Smooth muscle cell (in vitro differentiated cells): ENCODE measurements around the gene CCDC30. TPM values are rescaled to one million over a fixed set of nuclear protein-coding genes. Genes with fewer than 3 reads are reported as not detected.
A peak's percentile ranks its signal among the peaks of the same experiment; 100 is the strongest.

Experiments
- DNase-seq: peaks from one replicate; lab custom pipeline; 2025; ENCODE audit not compliant: unreplicated experiment; lab: John Stamatoyannopoulos, UW
- H2AFZ ChIP-seq: fragments of 200-600 bp; sonication (generic); 2 replicates; pipeline ENCODE4 v1.6.0; 2016; ENCODE audit warnings: antibody characterized with exemption, low read depth, mild to moderate bottlenecking
- H3F3A ChIP-seq: fragments of 200-600 bp; sonication (generic); 2 replicates; pipeline ENCODE4 v1.6.0; 2017; ENCODE audit warnings: antibody characterized with exemption, low read depth
- H3K27ac ChIP-seq: fragments of 200-600 bp; sonication (generic); 2 replicates; pipeline ENCODE4 v1.5.1; 2016; ENCODE audit warnings: low read depth, mild to moderate bottlenecking
- H3K27me3 ChIP-seq: fragments of 200-600 bp; sonication (generic); 2 replicates; pipeline ENCODE4 v1.6.1; 2016; ENCODE audit warnings: low read depth, mild to moderate bottlenecking
- H3K36me3 ChIP-seq: fragments of 200-600 bp; sonication (generic); 2 replicates; pipeline ENCODE4 v1.5.1; 2016; ENCODE audit warnings: low read depth
- H3K4me1 ChIP-seq: fragments of 200-600 bp; sonication (generic); 2 replicates; pipeline ENCODE4 v1.5.1; 2016; ENCODE audit warnings: low read depth
- H3K4me2 ChIP-seq: fragments of 200-600 bp; sonication (generic); 2 replicates; pipeline ENCODE4 v1.6.0; 2016; ENCODE audit warnings: mild to moderate bottlenecking
- H3K4me3 ChIP-seq: fragments of 200-600 bp; sonication (generic); 2 replicates; pipeline ENCODE4 v1.5.1; 2016; ENCODE audit warnings: mild to moderate bottlenecking
- H3K79me2 ChIP-seq: fragments of 200-600 bp; sonication (generic); 2 replicates; pipeline ENCODE4 v1.6.0; 2016; ENCODE audit warnings: low read depth, mild to moderate bottlenecking
- H3K9ac ChIP-seq: fragments of 200-600 bp; sonication (generic); 2 replicates; pipeline ENCODE4 v1.6.0; 2016; ENCODE audit warnings: low read depth
- H3K9me3 ChIP-seq: fragments of 200-600 bp; sonication (generic); replicated peaks from 2 replicates; pipeline ENCODE4 v1.5.1; 2016; ENCODE audit warnings: low read depth
- H4K20me1 ChIP-seq: fragments of 200-600 bp; sonication (generic); 2 replicates; pipeline ENCODE4 v1.6.0; 2016; ENCODE audit warnings: low read depth
- WGBS: methylation state at CpG from one replicate; pipeline ENCODE4 v1.1.7; 2016; ENCODE audit warnings: low lambda C conversion rate; 5-methylcytosine and 5-hydroxymethylcytosine counted together
- polyA plus RNA-seq: library from polyadenylated mRNA; unstranded; fragments of >200 nt; fragmentation: Nextera tagmentation; extraction: Ambion mirVana; gene quantifications from 2 replicates; pipeline ENCODE4 v1.2.1, GENCODE V29; 2016
- total RNA-seq: library from RNA; depleted of rRNA; stranded (reverse); fragments of >200 nt; gene quantifications from 2 replicates; pipeline ENCODE4 v1.2.3, GENCODE V29; 2014
- TF ChIP-seq, protein P1 (sequence below): fragments of 200-600 bp; sonication (generic); IDR thresholded peaks from 2 replicates; pipeline ENCODE4 v1.5.1; 2017; ENCODE audit warnings: borderline replicate concordance, mild to moderate bottlenecking, antibody characterized with exemption; ENCODE audit not compliant: insufficient read depth, poor library complexity, severe bottlenecking

The CCDC30 gene
- total and polyA plus RNA-seq, 2 experiments from 2014 or later, result 1.2 to 1.6 TPM

DNA sequence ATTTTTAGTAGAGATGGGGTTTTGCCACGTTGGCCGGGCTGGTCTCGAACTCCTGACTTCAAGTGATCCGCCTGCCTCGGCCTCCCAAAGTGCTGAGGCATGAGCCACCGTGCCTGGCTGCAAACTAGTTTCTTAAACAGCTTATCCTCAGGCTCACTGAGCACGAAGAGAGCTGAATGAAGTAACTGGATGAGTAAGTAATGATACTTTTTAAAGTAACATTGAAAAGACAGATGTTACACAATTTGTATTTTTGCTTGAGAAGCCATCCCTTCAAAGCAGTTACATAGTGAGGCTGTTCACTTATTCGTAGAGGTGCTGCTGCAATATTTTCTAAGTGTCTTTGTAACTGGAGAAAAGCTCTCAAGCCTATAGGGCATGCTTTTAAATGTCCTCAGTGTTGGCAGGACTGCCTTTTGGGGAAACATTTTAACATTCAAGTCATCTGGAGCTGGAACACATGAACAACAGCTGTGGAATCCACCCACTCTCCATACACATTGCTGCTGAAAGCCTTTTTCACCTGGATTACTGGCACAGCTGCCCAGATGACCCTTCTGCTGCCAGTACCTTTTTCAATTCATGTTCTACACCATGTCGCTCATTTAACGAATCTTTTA, 216.4 kb downstream of the CCDC30 start:
- peaks cover 16% of the 10 kb centered on the region for H4K20me1 ChIP-seq
- no peak overlapping the region for H3K9ac ChIP-seq
- no peak overlapping the region for H2AFZ ChIP-seq
- no peaks in the 10 kb centered on the region for H3K27me3 ChIP-seq
- H3F3A ChIP-seq, result peaks cover 7% of the 10 kb centered on the region
- no peak overlapping the region for H3K4me3 ChIP-seq
- no peaks in the 10 kb centered on the region for H3K36me3 ChIP-seq
- H3K4me2 ChIP-seq, result no peak overlapping the region
- TF ChIP-seq, protein P1, sequence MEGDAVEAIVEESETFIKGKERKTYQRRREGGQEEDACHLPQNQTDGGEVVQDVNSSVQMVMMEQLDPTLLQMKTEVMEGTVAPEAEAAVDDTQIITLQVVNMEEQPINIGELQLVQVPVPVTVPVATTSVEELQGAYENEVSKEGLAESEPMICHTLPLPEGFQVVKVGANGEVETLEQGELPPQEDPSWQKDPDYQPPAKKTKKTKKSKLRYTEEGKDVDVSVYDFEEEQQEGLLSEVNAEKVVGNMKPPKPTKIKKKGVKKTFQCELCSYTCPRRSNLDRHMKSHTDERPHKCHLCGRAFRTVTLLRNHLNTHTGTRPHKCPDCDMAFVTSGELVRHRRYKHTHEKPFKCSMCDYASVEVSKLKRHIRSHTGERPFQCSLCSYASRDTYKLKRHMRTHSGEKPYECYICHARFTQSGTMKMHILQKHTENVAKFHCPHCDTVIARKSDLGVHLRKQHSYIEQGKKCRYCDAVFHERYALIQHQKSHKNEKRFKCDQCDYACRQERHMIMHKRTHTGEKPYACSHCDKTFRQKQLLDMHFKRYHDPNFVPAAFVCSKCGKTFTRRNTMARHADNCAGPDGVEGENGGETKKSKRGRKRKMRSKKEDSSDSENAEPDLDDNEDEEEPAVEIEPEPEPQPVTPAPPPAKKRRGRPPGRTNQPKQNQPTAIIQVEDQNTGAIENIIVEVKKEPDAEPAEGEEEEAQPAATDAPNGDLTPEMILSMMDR, result no peak
- H3K9me3 ChIP-seq, result no peaks in the 10 kb centered on the region
- H3K4me1 ChIP-seq, result peaks cover 18% of the 10 kb centered on the region
- no peak for DNase-seq
- H3K27ac ChIP-seq, result peak overlapping the region; percentile 17
- WGBS, result 85% methylated on average over 10 of the region's 10 CpGs
- H3K79me2 ChIP-seq, result peaks cover 16% of the 10 kb centered on the region

DNA sequence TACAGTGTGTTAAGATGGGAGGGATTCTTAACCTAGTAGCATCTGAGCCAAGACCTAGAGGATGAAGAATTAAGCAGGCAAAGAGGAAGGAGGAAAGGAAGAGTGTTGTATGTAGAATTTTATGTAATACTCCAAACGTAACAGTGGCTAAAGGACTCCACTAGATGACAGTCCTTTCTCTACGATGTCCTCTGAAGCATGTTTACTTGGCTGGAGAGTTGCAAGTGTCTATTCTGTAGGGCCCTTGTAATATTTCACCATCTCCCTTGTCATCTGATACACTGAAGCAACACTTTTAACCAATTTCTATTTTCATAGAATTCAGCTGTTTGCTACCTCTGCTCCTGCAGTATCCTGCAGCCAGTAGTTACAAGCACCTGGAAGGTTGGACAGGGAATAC, 217.0 kb downstream of the CCDC30 start:
- no peak overlapping the region for H3K4me3 ChIP-seq
- H3K27ac ChIP-seq, result peak overlapping the region; percentile 17
- peak overlapping the region; percentile 90 for H3K4me2 ChIP-seq
- H4K20me1 ChIP-seq, result peaks cover 22% of the 10 kb centered on the region
- no peak overlapping the region for H3K9ac ChIP-seq
- no peak for DNase-seq
- H3F3A ChIP-seq, result peaks cover 7% of the 10 kb centered on the region
- no peaks in the 10 kb centered on the region for H3K36me3 ChIP-seq
- TF ChIP-seq, protein P1, result no peak
- peaks cover 22% of the 10 kb centered on the region for H3K79me2 ChIP-seq
- no peaks in the 10 kb centered on the region for H3K27me3 ChIP-seq
- 80% methylated on average over 2 of the region's 2 CpGs for WGBS
- H3K9me3 ChIP-seq, result no peaks in the 10 kb centered on the region
- H3K4me1 ChIP-seq, result peaks cover 24% of the 10 kb centered on the region
- no peak overlapping the region for H2AFZ ChIP-seq

DNA sequence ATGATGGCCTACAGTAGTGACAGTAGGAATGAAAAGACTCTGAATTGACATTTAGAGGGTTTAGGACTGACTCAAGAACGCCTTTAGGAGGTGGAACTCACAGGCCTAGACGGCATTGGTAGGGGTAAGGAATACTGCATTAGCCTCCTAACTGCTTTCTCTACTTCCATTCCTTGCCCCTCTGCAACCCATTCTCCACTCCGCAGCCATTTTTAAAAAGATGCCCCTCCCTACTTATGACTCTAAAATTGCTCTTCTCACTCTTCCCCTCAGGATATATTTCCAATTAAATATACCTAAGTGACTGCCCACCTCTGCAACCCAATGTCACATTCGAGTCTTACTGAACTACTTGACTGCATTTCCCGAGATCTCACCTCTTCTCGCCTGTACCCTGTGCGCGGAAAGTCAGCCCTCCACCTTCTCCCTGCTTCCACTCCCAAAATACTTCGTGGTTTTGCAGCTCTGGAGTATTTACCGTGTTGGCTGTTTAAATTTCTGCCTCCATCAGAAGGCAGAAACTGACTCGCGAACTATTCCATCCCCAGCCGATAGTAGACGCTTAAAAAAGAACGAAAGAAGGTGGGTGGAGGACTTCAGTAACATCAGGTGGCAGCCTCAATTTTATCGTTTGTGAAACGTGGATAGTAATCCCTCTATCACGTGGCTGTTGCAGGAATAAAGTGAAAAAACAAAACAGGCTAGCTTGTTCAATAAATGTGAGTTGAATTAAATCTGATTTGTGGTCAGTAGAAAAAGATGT, 218.0 kb downstream of the CCDC30 start:
- Histone ChIP-seq H3K79me2 (peaks cover 32% of the 10 kb centered on the region), H3K4me2 (peak overlapping the region; percentile 90), H3K4me1 (peaks cover 34% of the 10 kb centered on the region), H3K4me3 (peak overlapping the region; percentile 74), H3K9ac (peak overlapping the region; percentile 68), H2AFZ (peak overlapping the region; percentile 90), H4K20me1 (peaks cover 32% of the 10 kb centered on the region), H3K36me3 (no peaks in the 10 kb centered on the region), H3K9me3 (no peaks in the 10 kb centered on the region), H3F3A (peaks cover 7% of the 10 kb centered on the region), H3K27ac (peak overlapping the region; percentile 75), H3K27me3 (no peaks in the 10 kb centered on the region)
- TF ChIP-seq, protein P1, result no peak
- no peak for DNase-seq
- 9% methylated on average over 18 of the region's 18 CpGs for WGBS
